Measurements from ENCODE around the gene MND1. TPM values are rescaled to one million over a fixed set of nuclear protein-coding genes. Genes with fewer than 3 reads are reported as not detected.

The MND1 gene
- total RNA-seq, 1 donor from 2014 or later, result 1.00 TPM

DNA sequence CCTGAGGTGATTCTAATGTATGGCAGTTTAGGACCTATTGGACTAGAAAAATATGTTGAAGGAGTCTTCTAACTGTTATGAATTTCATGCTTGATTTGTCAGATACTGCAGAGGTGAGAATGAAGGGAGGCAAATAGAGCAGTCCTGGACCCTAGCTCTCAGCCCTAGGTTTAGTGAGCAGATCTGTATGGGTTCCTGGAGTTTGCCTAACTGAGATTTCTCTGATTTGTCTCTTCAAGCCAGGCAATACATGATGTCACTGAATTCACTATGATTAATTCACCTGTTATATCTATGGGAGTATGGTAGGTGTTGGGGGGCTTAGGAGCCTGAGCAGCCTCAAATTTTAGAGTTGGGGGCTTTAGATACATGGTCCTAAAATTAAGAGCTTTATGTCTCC is 2.6 kb downstream of the MND1 start:
- H3K36me3 ChIP-seq (ENCODE audit: insufficient read depth, low read length), result no peaks in the 10 kb centered on the region
- H3K9ac ChIP-seq (ENCODE audit: low read length), result no peak overlapping the region
- Mint-ChIP-seq H3K27ac (ENCODE audit: unreplicated experiment) (no peak overlapping the region), H3K27me3 (ENCODE audit: low read depth, unreplicated experiment) (no peaks in the 10 kb centered on the region), H3K4me3 (ENCODE audit: unreplicated experiment) (no peak overlapping the region), H3K36me3 (ENCODE audit: low read depth, unreplicated experiment) (no peaks in the 10 kb centered on the region), H3K4me1 (ENCODE audit: low read depth, unreplicated experiment) (peaks cover 14% of the 10 kb centered on the region), H3K9me3 (ENCODE audit: unreplicated experiment) (no peaks in the 10 kb centered on the region)
- no peak overlapping the region for H3K4me2 ChIP-seq (ENCODE audit: low read length)
- H3K27me3 ChIP-seq (ENCODE audit: insufficient read depth, low read length), result no peaks in the 10 kb centered on the region
- DNase-seq (ENCODE audit: low read depth) (no peak), FAIRE-seq (no peak)
- no peak overlapping the region for H3K27ac ChIP-seq (ENCODE audit: low read depth, low read length)
- H3K79me2 ChIP-seq (ENCODE audit: insufficient read depth, low read length), result peaks cover 4% of the 10 kb centered on the region
- no peak overlapping the region for H3K4me3 ChIP-seq (ENCODE audit: insufficient read depth, low read depth, low read length)
- H3K9me3 ChIP-seq (ENCODE audit: insufficient read depth, low read depth, low read length), result no peaks in the 10 kb centered on the region
- no peak for TF ChIP-seq EZH2 (IDR thresholded peaks at IDR 0.05; ENCODE audit: insufficient read depth, low read length)
- TF ChIP-seq, protein P1, sequence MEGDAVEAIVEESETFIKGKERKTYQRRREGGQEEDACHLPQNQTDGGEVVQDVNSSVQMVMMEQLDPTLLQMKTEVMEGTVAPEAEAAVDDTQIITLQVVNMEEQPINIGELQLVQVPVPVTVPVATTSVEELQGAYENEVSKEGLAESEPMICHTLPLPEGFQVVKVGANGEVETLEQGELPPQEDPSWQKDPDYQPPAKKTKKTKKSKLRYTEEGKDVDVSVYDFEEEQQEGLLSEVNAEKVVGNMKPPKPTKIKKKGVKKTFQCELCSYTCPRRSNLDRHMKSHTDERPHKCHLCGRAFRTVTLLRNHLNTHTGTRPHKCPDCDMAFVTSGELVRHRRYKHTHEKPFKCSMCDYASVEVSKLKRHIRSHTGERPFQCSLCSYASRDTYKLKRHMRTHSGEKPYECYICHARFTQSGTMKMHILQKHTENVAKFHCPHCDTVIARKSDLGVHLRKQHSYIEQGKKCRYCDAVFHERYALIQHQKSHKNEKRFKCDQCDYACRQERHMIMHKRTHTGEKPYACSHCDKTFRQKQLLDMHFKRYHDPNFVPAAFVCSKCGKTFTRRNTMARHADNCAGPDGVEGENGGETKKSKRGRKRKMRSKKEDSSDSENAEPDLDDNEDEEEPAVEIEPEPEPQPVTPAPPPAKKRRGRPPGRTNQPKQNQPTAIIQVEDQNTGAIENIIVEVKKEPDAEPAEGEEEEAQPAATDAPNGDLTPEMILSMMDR (IDR thresholded peaks at IDR 0.05; ENCODE audit: insufficient read depth, low read depth, low read length), result no peak
- no peaks in the 10 kb centered on the region for H4K20me1 ChIP-seq (ENCODE audit: insufficient read depth, low read length)
- peaks cover 11% of the 10 kb centered on the region for H3K4me1 ChIP-seq (ENCODE audit: insufficient read depth, low read length)
- H2AFZ ChIP-seq (ENCODE audit: low read depth, low read length), result no peak overlapping the region

DNA sequence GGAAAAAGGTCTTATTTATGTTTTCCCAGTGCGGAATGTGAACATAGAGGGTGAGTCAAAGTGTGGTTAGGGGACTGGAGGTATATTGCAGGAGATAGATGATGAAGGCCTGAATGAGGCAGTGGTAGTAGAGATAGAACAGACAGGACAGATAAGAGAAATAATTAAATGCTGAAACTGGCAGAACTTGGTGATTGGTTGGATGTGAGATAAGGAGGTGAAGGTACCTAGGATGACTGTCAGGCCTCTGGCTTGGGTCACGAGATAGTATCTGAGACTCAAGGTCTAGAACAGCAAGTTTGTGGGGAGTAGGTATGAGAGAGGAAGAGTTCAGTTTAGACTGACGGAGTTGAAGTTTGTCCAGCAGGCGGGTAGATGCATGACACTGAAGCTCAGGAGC is 3.5 kb downstream of the MND1 start:
- Mint-ChIP-seq H3K4me3 (ENCODE audit: unreplicated experiment) (no peak overlapping the region), H3K9me3 (ENCODE audit: unreplicated experiment) (no peaks in the 10 kb centered on the region), H3K27ac (ENCODE audit: unreplicated experiment) (no peak overlapping the region), H3K36me3 (ENCODE audit: low read depth, unreplicated experiment) (no peaks in the 10 kb centered on the region), H3K27me3 (ENCODE audit: low read depth, unreplicated experiment) (no peaks in the 10 kb centered on the region), H3K4me1 (ENCODE audit: low read depth, unreplicated experiment) (peaks cover 12% of the 10 kb centered on the region)
- no peaks in the 10 kb centered on the region for H3K27me3 ChIP-seq (ENCODE audit: insufficient read depth, low read length)
- no peaks in the 10 kb centered on the region for H3K36me3 ChIP-seq (ENCODE audit: insufficient read depth, low read length)
- no peak overlapping the region for H2AFZ ChIP-seq (ENCODE audit: low read depth, low read length)
- peak; percentile 67 for DNase-seq (ENCODE audit: low read depth)
- no peak overlapping the region for H3K27ac ChIP-seq (ENCODE audit: low read depth, low read length)
- no peak overlapping the region for H3K9ac ChIP-seq (ENCODE audit: low read length)
- no peak for FAIRE-seq
- TF ChIP-seq, protein P1 (IDR thresholded peaks at IDR 0.05; ENCODE audit: insufficient read depth, low read depth, low read length), result no peak
- TF ChIP-seq EZH2 (IDR thresholded peaks at IDR 0.05; ENCODE audit: insufficient read depth, low read length), result no peak
- peaks cover 10% of the 10 kb centered on the region for H3K4me1 ChIP-seq (ENCODE audit: insufficient read depth, low read length)
- H3K4me3 ChIP-seq (ENCODE audit: insufficient read depth, low read depth, low read length), result no peak overlapping the region
- peak overlapping the region; percentile 15 for H3K4me2 ChIP-seq (ENCODE audit: low read length)
- no peaks in the 10 kb centered on the region for H4K20me1 ChIP-seq (ENCODE audit: insufficient read depth, low read length)
- H3K79me2 ChIP-seq (ENCODE audit: insufficient read depth, low read length), result peaks cover 4% of the 10 kb centered on the region
- no peaks in the 10 kb centered on the region for H3K9me3 ChIP-seq (ENCODE audit: insufficient read depth, low read depth, low read length)

DNA sequence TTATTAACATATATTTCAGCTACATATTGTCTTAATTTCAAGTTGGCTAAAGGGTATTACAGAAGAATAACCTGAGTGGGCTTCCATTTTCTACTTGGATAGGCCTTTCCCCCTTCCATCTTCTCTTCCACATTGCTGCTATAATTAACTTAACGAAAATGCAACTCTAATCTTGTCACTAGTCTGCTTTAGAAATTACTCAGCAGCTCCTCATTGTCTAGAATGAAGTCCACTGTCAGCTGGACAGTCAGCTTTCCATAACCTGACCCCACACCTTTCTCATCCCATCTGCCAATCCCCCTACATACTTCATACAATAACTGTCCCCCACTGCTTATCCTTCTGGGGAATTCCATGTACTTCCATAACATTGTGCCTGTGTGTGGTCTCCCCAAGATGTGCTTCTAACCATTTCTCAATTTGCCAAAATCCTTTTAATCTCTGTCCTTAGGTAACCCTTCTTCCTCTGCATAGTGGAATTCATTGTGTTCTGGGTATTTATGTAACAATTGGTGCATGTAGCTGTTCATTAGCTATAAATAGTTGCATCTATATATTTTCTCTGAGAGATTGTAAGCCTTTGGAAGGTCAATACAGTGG is 4.8 kb downstream of the MND1 start:
- no peak overlapping the region for H3K9ac ChIP-seq (ENCODE audit: low read length)
- H3K79me2 ChIP-seq (ENCODE audit: insufficient read depth, low read length), result peaks cover 4% of the 10 kb centered on the region
- Mint-ChIP-seq H3K27me3 (ENCODE audit: low read depth, unreplicated experiment) (no peaks in the 10 kb centered on the region), H3K4me3 (ENCODE audit: unreplicated experiment) (no peak overlapping the region), H3K27ac (ENCODE audit: unreplicated experiment) (no peak overlapping the region), H3K36me3 (ENCODE audit: low read depth, unreplicated experiment) (no peaks in the 10 kb centered on the region), H3K4me1 (ENCODE audit: low read depth, unreplicated experiment) (peaks cover 12% of the 10 kb centered on the region), H3K9me3 (ENCODE audit: unreplicated experiment) (no peaks in the 10 kb centered on the region)
- H3K27me3 ChIP-seq (ENCODE audit: insufficient read depth, low read length), result no peaks in the 10 kb centered on the region
- TF ChIP-seq, protein P1 (IDR thresholded peaks at IDR 0.05; ENCODE audit: insufficient read depth, low read depth, low read length), result no peak
- no peak for TF ChIP-seq EZH2 (IDR thresholded peaks at IDR 0.05; ENCODE audit: insufficient read depth, low read length)
- H2AFZ ChIP-seq (ENCODE audit: low read depth, low read length), result no peak overlapping the region
- no peak for DNase-seq (ENCODE audit: low read depth)
- peaks cover 10% of the 10 kb centered on the region for H3K4me1 ChIP-seq (ENCODE audit: insufficient read depth, low read length)
- H3K4me2 ChIP-seq (ENCODE audit: low read length), result no peak overlapping the region
- H3K27ac ChIP-seq (ENCODE audit: low read depth, low read length), result no peak overlapping the region
- no peak for FAIRE-seq
- no peaks in the 10 kb centered on the region for H4K20me1 ChIP-seq (ENCODE audit: insufficient read depth, low read length)
- H3K36me3 ChIP-seq (ENCODE audit: insufficient read depth, low read length), result no peaks in the 10 kb centered on the region
- H3K4me3 ChIP-seq (ENCODE audit: insufficient read depth, low read depth, low read length), result no peak overlapping the region
- no peaks in the 10 kb centered on the region for H3K9me3 ChIP-seq (ENCODE audit: insufficient read depth, low read depth, low read length)

All from astrocyte (in vitro differentiated cells and primary cell).